CD4-positive, alpha-beta T cell treated with Interferon gamma for 1 hour (primary cell): ENCODE measurements around the gene HTRA1.

Experiments
- DNase-seq: peaks from one replicate; pipeline ENCODE4 v3.0.0-alpha.2; 2020

The HTRA1 gene

GRCh38 chr10:122455376-122456079 is 5.8 kb upstream of the HTRA1 start:
- DNase-seq: no peak

DNA sequence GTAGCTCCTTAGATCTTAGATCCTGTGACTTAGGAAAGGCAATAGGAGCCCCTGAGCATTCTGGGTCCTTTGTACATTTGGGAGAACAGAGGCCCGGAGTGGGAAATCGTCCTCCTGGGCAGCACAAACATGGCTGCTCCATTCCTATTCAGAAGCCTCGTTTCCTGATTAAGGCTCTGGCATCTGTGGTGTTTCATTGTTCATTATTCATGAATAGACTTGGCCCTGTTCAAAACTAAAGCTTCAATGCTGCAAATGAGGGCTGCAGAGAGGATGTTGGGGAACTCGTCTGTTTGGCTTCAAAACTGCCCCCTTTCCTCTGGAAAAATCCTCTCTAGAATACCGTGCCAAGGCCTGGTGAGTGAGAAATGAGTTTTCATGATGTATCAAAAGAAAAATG is 3.4 kb upstream of the HTRA1 start:
- DNase-seq: no peak

DNA sequence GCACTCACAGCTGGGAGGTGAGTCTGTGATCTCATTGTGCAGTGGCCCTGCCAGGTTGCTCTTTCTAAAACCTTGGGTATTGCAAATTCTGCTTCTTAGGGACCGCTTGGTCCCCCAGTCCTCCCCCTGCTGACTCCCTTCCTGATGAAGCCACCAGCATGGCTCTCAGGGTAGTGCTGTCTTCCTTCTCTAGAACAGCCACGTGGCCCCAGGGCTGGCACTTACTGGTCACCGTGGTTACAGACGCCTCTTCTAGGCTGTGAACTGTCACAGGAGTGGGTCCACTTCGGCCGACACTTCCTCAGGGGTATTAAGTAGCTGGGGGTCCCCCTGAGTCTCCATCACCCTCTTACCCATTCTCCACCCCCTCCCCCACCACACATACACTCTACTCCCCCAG is 2.7 kb upstream of the HTRA1 start:
- no peak for DNase-seq

GRCh38 chr10:122459561-122460273 is 1.6 kb upstream of the HTRA1 start:
- no peak for DNase-seq

DNA sequence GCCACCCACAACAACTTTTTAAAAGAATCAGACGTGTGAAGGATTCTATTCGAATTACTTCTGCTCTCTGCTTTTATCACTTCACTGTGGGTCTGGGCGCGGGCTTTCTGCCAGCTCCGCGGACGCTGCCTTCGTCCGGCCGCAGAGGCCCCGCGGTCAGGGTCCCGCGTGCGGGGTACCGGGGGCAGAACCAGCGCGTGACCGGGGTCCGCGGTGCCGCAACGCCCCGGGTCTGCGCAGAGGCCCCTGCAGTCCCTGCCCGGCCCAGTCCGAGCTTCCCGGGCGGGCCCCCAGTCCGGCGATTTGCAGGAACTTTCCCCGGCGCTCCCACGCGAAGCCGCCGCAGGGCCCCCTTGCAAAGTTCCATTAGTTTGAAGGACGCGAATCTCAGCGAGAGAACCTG is 461 bp upstream of the HTRA1 start:
- no peak for DNase-seq

DNA sequence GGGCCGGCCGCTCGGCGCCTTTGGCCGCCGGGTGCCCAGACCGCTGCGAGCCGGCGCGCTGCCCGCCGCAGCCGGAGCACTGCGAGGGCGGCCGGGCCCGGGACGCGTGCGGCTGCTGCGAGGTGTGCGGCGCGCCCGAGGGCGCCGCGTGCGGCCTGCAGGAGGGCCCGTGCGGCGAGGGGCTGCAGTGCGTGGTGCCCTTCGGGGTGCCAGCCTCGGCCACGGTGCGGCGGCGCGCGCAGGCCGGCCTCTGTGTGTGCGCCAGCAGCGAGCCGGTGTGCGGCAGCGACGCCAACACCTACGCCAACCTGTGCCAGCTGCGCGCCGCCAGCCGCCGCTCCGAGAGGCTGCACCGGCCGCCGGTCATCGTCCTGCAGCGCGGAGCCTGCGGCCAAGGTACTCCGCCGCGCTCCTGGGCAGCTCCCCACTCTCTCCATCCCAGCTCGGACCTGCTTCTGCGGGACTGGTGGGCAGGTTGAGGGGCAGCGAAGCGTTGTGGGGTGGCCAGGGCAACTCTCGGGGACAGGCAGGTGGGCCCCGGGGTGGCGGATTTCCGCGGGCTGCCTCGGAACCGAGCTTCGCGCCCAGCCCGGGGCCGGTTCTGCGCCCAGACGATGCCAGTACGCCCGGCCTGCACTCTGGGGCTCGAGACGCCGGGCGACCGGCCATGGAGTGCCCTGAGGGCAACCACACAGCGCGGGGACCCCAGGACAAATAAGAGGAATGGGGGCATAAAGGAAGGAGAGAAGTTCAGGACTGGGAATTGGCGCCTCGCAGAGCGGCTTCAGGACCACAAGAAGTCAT is 578 bp downstream of the HTRA1 start:
- no peak for DNase-seq

DNA sequence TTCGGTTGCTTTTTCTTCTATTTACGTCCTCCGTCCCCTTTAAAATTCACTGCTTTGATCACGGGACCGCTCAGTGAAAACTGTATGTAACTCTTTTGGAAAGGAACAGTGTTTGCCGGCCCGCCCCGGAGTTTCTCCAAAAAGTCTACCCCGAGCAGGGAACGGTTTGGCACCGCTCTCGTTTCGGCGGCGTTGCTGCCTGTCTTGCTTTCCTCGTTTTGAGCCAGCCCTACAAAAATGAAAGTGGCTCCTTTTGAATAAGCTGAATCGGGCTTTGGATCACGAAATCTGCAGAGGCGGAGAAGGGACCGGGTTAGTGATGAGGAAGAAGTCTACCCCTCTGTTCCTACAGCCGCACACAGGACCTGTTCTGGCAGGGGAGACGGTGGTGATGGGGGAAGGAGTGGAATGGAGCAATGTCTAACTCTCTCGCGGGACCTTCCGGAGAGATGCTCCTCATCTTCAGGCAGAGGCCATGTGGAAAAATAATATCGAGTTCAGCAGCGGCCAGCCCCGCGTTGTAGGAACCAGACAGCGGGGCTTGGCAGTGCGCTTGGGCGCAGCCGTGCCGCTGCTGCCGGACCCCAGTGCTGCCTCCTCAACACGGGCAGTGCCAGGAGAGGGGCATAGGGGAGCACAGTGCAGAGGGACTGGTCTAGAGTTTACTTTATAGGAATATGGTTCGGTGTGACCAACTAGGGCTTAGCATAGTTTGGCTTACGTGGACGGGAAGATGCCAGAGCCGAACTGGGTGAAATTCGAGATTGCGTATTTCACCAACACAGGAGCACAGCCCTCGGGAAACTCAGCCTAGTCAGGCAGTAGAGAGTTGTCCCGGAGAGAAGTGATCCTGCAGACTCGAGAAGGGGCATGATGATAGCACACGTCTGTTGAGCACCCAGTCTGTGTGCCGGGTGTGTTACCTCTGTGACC is 1.4 kb downstream of the HTRA1 start:
- DNase-seq: no peak

DNA sequence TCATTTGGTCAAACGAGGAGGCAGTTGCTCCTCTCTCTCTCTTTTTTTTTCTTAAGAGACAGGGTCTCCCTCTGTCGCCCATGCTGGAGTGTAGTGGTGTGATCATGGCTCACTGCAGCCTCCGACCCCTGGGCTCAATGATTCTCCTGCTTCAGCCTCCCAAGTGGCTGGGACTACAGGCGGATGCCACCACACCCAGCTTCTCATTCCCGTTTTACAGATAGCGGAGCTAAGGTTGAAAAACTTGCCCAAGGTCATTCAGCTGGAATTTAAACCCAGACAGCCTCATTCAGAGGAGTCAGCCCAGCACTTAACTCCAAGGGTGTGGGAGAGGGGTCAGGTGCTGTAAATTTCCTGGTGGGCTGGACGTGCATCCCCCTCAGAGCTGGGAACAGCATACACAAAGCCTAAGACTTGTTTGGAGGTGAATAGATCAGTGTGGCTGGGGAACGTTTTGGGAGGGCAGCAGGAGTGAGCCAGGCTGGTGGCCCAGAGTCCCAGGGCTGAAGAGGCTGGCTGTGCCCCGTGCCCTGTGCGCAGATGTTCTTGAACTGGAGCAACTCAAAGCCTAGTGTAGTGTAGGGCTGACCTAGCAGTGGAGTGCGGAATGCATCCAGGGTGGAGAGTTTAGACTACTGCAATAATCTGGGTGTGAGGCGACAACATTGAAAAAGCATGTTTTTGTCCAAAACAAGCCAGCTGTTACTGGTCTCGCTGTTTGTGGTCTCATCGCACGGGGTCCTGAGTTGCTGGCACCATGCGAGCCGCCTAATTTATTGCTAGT is 2.3 kb downstream of the HTRA1 start:
- DNase-seq: no peak

- DNase-seq: no peak
Measured at GRCh38 chr10:122464250-122464510, 2.8 kb downstream of the HTRA1 start.

GRCh38 chr10:122464586-122464985 is 3.2 kb downstream of the HTRA1 start:
- DNase-seq: no peak

DNA sequence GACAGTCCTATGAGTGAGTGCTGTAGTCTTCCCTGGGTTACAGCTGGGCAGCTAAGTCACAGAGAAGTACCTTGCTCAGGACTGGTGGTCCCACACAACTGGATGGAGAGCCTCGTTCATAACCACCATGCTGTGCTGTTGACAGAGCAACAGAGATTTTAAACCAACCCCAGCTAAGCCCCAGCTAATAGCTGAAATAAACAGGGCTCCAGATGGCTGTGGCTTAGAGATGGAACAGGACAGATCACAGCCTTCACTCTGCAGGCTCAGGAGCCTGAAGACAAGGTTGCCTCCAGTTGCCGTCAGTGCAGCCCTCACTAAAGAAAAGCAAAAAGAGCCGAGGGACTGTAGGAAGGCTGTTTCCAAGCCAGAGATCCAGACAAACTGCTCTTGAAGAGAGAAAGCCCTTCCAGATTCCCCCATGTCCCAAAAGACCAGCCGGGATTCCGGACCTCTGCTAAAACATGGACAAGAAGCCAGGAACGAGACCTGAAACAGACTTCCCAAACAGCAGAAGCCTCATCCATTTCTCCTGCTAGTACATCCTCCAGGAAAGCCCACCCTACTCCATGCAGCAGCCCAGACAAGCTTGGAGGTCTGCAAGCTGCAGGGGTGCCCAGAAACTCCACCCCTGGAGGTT is 4.2 kb downstream of the HTRA1 start:
- DNase-seq: no peak

- DNase-seq: no peak
Measured at GRCh38 chr10:122466951-122467381, 5.6 kb downstream of the HTRA1 start.

GRCh38 chr10:122467701-122468100 is 6.3 kb downstream of the HTRA1 start:
- DNase-seq: no peak

DNA sequence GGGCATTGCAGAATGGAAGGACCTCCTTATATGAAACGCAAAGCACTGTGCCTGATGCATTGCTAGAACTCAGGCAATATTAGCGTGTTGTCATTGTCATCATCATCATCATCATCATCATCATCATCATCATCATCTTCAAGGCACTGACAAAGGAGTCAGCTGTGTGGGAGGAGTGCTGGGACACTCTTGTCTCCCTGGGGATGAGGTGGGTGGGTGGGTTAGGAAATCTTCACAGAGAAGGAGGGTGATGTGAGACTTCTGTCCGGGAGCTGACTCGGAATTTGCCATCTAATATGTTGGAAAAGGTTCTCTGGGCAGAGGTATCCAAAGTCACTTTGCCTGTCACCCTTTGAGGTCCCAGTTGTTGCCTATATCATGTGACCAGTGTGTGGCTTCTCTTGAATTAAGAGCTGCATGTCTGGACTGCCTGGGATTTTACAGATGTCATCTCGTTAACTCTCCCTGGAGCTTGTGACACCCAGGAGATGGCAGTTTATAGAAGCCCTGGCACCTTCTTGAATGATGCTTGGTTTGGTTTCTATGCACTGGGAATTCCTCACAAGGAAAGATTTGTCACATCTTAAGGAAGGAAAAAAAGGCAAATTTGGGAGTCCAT is 7.1 kb downstream of the HTRA1 start:
- DNase-seq: no peak

DNA sequence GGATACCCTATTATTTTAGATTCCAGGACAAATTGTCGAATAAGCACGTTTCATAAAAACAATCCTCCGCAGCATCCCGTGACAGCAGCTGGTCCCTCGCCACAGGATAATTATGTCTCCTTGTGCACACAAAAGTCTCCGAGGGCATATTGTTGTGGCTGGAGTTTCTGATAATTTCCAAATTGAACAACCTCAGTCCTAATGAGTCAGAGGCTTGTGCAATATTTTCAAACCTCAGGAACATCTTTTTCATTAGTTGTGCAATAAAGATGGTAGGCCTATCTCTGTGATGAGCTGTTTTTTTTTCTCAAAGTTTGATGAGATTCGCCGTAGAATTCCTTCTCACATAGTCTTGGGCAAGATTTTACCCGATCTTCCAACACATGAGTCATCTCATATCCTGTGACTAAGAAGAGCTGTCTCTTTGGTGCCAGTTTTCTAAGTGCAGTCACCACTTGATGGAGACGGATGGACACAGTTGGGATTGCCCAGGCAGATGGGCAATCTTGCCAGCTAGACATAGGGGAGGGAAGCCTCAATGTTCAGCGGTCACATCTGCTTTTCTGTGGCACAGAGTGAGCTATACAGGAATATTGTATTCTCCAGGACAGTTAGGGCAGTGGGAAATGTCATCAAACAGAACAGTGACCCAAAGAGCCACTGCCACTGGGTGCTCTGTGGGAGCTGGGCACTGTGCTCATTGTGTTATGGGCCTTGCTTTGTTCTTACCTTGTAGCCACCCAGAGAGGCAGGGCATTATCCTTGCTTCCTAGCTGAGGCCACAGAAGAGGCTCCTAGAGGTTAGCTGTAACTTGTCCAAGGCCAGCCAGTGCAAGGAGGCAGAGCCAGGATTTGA is 7.8 kb downstream of the HTRA1 start:
- DNase-seq: peak; percentile 13

DNA sequence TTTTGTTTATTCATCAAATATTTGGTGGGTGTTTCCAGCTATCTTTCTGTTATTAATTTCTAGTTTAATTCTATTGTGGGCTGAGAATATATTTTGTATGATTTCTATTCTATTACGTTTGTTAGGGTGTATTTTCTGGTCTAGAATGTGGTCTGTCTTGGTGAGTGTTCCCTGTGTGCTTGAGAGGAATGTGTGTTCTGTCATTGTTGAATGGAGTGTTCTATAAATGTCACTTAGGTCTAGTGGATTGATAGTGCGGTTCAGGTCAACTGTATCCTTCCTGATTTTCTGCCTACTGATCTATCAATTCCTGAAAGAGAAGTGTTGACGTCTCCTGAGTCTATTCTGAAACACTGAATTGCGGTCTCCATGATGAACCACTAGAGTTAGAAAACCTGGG is 8.5 kb downstream of the HTRA1 start:
- no peak for DNase-seq

DNA sequence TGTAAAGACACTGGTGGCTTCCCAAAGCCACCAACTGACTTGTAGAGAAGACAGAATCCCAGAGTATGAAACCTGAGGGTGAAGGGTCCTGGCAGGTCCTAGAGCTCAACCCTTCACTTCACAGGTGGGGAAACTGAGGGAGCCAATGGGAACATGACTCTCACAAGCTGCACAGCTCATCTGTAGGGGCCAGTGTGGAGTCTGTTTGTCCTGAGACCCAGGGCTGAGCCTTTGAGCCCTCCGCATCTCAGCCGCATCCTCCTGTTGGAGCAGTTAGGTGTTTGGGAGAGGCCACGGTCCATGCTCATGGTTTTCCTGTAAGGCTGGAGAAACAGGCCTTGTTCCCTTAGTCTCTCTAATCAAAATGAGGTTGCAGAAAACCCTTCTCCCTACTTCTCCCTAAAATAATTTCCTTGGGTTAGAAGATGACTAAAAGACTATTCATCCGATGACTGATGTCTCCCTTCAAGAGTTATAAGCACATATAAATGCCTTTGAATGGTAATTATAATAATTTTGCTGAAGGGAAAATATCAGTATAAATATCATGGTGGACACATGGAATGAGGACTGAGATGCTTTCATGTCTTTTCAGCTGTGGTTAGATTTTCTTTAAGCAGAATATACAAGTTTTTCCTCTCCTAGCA is 10.3 kb downstream of the HTRA1 start:
- no peak for DNase-seq

DNA sequence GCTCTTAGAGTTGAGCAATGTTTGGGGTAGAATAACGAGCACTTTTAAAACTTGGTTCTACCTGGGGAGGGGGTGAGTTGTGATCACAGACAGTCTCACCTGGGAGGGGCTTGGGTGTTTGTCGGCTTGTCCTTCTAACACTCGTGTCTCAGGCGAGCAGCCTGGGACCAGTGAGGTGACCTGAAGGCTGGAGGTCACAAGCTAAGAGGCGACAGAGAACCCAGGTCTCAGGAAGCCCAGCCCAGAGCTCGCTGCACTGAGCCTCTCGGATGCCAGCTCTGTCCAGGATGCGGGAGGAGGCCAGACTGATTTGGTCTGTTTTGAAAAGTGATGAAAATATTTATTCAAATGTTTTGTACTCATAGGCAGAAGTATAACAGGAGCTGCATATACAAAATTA is 11.8 kb downstream of the HTRA1 start:
- no peak for DNase-seq

DNA sequence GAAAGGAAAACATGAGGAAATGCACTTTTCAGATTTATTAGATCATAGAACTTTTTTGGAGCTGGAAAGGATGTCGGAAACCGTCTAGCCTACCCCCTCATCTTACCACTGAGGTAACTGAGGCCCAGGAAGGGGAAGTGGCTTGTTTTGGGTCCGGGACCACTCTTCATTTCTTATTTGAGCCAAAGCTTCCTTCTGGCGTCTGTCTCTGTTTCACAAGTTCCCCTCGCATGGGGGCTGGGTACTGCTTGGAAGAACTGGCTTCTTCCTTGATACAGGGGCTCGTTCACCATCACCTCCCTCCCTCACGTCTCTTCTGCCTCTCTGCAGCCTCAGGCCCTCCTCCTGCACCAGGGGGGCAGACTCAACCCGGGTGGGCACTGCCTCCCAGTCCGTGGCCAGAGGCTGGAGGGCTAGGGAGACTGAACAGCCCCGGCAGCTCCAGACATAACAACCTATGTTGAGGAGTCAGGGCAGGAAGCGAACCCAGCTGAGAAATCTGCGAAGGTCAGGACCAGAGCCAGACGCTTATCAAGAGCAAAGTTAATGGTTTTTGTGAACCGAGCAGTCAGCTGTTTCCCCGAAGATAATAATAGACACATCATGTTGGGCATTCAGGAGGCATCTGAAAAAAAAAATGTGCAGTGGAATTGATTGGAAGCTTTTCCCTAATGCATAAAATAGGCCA is 12.9 kb downstream of the HTRA1 start:
- no peak for DNase-seq
